ENCODE data around the gene KIZ. TPM values are rescaled to one million over a fixed set of nuclear protein-coding genes. Genes with fewer than 3 reads are reported as not detected.

KIZ gene
- total RNA-seq, 2 experiments from 2014 or later, result 31.1 to 33.8 TPM

- Mint-ChIP-seq H3K9me3 (no peaks in the 10 kb centered on the region), H3K4me1 (ENCODE audit: low read depth) (no peaks in the 10 kb centered on the region), H3K27ac (no peak overlapping the region), H3K36me3 (ENCODE audit: low read depth) (peaks cover 68% of the 10 kb centered on the region), H3K27me3 (no peaks in the 10 kb centered on the region), H3K4me3 (no peak overlapping the region)
- Histone ChIP-seq H3K9me3 (ENCODE audit: control insufficient read depth in 1 of 2, insufficient read depth in 1 of 2, low read length in 2 of 2) (no peaks in the 10 kb centered on the region), H3K27me3 (ENCODE audit: control insufficient read depth in 1 of 2, insufficient read depth in 2 of 2, low read length in 2 of 2) (no peaks in the 10 kb centered on the region), H3K4me3 (ENCODE audit: low read length) (no peak overlapping the region), H3K27ac (ENCODE audit: low read depth in 1 of 2, low read length in 2 of 2) (no peak overlapping the region), H3K4me1 (ENCODE audit: insufficient read depth, low read length) (no peaks in the 10 kb centered on the region), H3K36me3 (ENCODE audit: insufficient read depth, low read length) (peaks cover 5% of the 10 kb centered on the region)
- POLR2A ChIA-PET, result no interaction called here
- TF ChIP-seq, protein P1, sequence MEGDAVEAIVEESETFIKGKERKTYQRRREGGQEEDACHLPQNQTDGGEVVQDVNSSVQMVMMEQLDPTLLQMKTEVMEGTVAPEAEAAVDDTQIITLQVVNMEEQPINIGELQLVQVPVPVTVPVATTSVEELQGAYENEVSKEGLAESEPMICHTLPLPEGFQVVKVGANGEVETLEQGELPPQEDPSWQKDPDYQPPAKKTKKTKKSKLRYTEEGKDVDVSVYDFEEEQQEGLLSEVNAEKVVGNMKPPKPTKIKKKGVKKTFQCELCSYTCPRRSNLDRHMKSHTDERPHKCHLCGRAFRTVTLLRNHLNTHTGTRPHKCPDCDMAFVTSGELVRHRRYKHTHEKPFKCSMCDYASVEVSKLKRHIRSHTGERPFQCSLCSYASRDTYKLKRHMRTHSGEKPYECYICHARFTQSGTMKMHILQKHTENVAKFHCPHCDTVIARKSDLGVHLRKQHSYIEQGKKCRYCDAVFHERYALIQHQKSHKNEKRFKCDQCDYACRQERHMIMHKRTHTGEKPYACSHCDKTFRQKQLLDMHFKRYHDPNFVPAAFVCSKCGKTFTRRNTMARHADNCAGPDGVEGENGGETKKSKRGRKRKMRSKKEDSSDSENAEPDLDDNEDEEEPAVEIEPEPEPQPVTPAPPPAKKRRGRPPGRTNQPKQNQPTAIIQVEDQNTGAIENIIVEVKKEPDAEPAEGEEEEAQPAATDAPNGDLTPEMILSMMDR (IDR thresholded peaks at IDR 0.05), result no peak
- CTCF ChIA-PET, result no interaction called here
- intact Hi-C loops (cut with DNase I, micrococcal nuclease), result no loop called here
- ATAC-seq (ENCODE audit: poor library complexity), result no peak
- DNase-seq, result no peak
These were observed 23.5 kb downstream of the KIZ start for GRCh38 chr20:21149344-21149743.

DNA sequence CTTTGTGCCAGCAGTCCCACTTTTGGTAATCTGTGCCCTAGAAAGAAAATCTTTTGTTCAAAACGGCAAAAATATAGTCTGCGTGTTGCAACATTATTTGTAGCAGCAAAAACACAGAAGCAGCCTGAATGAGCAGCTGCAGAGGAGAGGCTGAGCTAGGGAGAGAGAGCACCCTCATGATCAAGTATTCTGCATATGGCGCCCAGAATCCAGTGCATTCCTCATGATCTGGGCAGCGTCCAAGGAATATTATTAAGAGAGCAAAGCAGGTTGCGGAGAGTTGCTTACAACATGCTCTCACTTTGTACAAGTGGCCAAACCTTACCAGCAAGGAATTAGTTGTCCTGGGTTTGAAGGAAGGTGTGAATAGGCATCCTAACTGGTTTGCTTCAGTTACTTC, 25.9 kb downstream of the KIZ start:
- Histone ChIP-seq H3K36me3 (ENCODE audit: insufficient read depth, low read length) (no peaks in the 10 kb centered on the region), H3K4me3 (ENCODE audit: low read length) (no peak overlapping the region), H3K4me1 (ENCODE audit: insufficient read depth, low read length) (no peaks in the 10 kb centered on the region), H3K9me3 (ENCODE audit: control insufficient read depth in 1 of 2, insufficient read depth in 1 of 2, low read length in 2 of 2) (no peaks in the 10 kb centered on the region), H3K27me3 (ENCODE audit: control insufficient read depth in 1 of 2, insufficient read depth in 2 of 2, low read length in 2 of 2) (no peaks in the 10 kb centered on the region), H3K27ac (ENCODE audit: low read depth in 1 of 2, low read length in 2 of 2) (no peak overlapping the region)
- DNase-seq (no peak), ATAC-seq (ENCODE audit: poor library complexity) (no peak)
- Mint-ChIP-seq H3K27me3 (no peaks in the 10 kb centered on the region), H3K4me1 (ENCODE audit: low read depth) (no peaks in the 10 kb centered on the region), H3K4me3 (no peak overlapping the region), H3K36me3 (ENCODE audit: low read depth) (peaks cover 73% of the 10 kb centered on the region), H3K27ac (no peak overlapping the region), H3K9me3 (no peaks in the 10 kb centered on the region)
- intact Hi-C loops (cut with DNase I, micrococcal nuclease), result no loop called here
- ChIA-PET CTCF (no interaction called here), POLR2A (no interaction called here)
- TF ChIP-seq, protein P1 (IDR thresholded peaks at IDR 0.05), result no peak

DNA sequence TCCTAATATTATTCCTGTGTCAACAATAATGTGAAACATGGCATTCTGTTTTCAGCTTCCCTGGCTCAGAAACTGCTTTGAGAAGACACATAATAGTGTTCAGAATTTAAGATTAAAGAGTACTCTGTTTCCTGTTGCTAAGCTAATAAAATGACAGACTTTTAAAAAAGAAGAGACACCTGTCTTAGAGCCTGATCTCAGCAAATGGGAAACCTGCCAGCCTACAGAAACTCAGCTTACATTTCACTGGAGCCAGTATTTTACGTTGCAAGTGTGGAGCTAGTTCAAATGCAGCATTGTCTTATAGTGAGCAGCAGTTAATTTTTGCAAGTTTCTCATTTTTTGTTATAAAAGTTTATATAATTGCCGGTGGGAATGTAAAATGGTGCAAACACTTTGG, 28.8 kb downstream of the KIZ start:
- Histone ChIP-seq H3K36me3 (ENCODE audit: insufficient read depth, low read length) (no peaks in the 10 kb centered on the region), H3K27me3 (ENCODE audit: control insufficient read depth in 1 of 2, insufficient read depth in 2 of 2, low read length in 2 of 2) (no peaks in the 10 kb centered on the region), H3K9me3 (ENCODE audit: control insufficient read depth in 1 of 2, insufficient read depth in 1 of 2, low read length in 2 of 2) (no peaks in the 10 kb centered on the region), H3K4me3 (ENCODE audit: low read length) (no peak overlapping the region), H3K27ac (ENCODE audit: low read depth in 1 of 2, low read length in 2 of 2) (no peak overlapping the region), H3K4me1 (ENCODE audit: insufficient read depth, low read length) (no peaks in the 10 kb centered on the region)
- Mint-ChIP-seq H3K4me3 (no peak overlapping the region), H3K27ac (no peak overlapping the region), H3K36me3 (ENCODE audit: low read depth) (peaks cover 52% of the 10 kb centered on the region), H3K9me3 (no peaks in the 10 kb centered on the region), H3K27me3 (no peaks in the 10 kb centered on the region), H3K4me1 (ENCODE audit: low read depth) (no peaks in the 10 kb centered on the region)
- intact Hi-C loops (cut with DNase I, micrococcal nuclease), result no loop called here
- TF ChIP-seq, protein P1 (IDR thresholded peaks at IDR 0.05), result no peak
- DNase-seq (no peak), ATAC-seq (ENCODE audit: poor library complexity) (no peak)
- POLR2A ChIA-PET, result no interaction called here
- CTCF ChIA-PET, result no interaction called here
